NCI-H524 (cell line): Measurements from ENCODE around the gene PDE10A.
"Not testable (repeated sequence)": the region's sequence is repeated elsewhere in the genome, so short reads cannot be mapped to it uniquely, and the experiment has no call there.

Source experiments
- DNase-seq, 2 experiments: peaks; one replicate each; lab custom pipeline; 2025; lab: John Stamatoyannopoulos, UW

The PDE10A gene

GRCh38 chr6:165551828-165552227 is 111.2 kb downstream of the PDE10A start:
- DNase-seq, result no peak

GRCh38 chr6:165548450-165548849 is 114.6 kb downstream of the PDE10A start:
- DNase-seq, result no peak

GRCh38 chr6:165545806-165546205 is 117.2 kb downstream of the PDE10A start:
- DNase-seq, result no peak

GRCh38 chr6:165543781-165544180 is 119.3 kb downstream of the PDE10A start:
- DNase-seq, result no peak

GRCh38 chr6:165536911-165537310 is 126.1 kb downstream of the PDE10A start:
- no peak for DNase-seq

GRCh38 chr6:165519316-165519715 is 143.7 kb downstream of the PDE10A start:
- DNase-seq, result no peak

- no peak for DNase-seq
These were observed 146.9 kb downstream of the PDE10A start for GRCh38 chr6:165515963-165516624.

- DNase-seq, result no peak
These were observed 148.4 kb downstream of the PDE10A start for GRCh38 chr6:165514621-165515020.

GRCh38 chr6:165511807-165512206 is 151.2 kb downstream of the PDE10A start:
- DNase-seq, result no peak

- no peak for DNase-seq
These were observed 154.6 kb downstream of the PDE10A start for GRCh38 chr6:165508321-165508869.

GRCh38 chr6:165506657-165507056 is 156.4 kb downstream of the PDE10A start:
- no peak for DNase-seq

GRCh38 chr6:165500214-165500907 is 162.7 kb downstream of the PDE10A start:
- not testable (repeated sequence) for DNase-seq

- DNase-seq, result no peak
These were observed 165.6 kb downstream of the PDE10A start for GRCh38 chr6:165497472-165497871.

- no peak for DNase-seq
These were observed 174.3 kb downstream of the PDE10A start for GRCh38 chr6:165488624-165489295.

- no peak for DNase-seq
These were observed 175.1 kb downstream of the PDE10A start for GRCh38 chr6:165487950-165488349.

- no peak for DNase-seq
These were observed 175.7 kb downstream of the PDE10A start for GRCh38 chr6:165487347-165487746.

GRCh38 chr6:165486183-165487137 is 176.6 kb downstream of the PDE10A start:
- peak in 1 of 2 experiments; percentile 14 for DNase-seq

- no peak for DNase-seq
These were observed 178.7 kb downstream of the PDE10A start for GRCh38 chr6:165484178-165484889.

- no peak for DNase-seq
These were observed 181.1 kb downstream of the PDE10A start for GRCh38 chr6:165481921-165482320.

- DNase-seq, result no peak
These were observed 182.1 kb downstream of the PDE10A start for GRCh38 chr6:165480916-165481315.

- DNase-seq, result no peak
These were observed 184.5 kb downstream of the PDE10A start for GRCh38 chr6:165478581-165478980.
